ENCODE results near the gene PDXK. TPM values are rescaled to one million over a fixed set of nuclear protein-coding genes. Genes with fewer than 3 reads are reported as not detected.

PDXK gene
- total and polyA plus RNA-seq, 5 experiments from 2014 or later: 27.1 to 60.6 (median 36.0) TPM

DNA sequence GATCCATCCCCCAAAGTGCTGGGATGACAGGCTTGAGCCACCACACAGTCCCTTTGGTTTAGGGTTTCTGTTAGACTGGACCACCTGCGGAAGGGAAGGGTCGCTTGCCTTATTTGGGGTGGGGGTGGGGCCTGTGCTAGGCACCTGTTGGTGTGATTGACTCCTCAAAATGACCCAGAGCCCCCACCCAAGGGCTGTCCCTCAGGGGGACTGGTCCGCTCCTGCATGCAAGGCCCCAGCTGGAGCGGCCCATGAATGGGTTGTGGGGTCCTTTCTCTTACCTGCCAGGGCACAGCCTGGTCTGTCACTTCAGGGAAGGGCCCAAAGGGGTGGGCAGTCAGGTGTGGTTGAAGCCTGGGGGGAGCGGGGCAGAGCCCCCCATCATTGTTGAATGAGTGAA lies 59.0 kb downstream of the PDXK start:
- POLR2A ChIA-PET: interaction anchor here (0.6 to 1.6 kb wide), 3 partner anchors 11 to 1543 kb away, joined by 3 to 8 read pairs (median 5); partner anchors contain the start of gene RRP1
- peak overlapping the region in 6 of 10 donors; percentile 9 to 88 (median 79) for H3K27ac Mint-ChIP-seq
- peak overlapping the region in 7 of 10 donors; percentile 64 to 89 (median 84) for H3K4me3 Mint-ChIP-seq
- DNase-seq: no peak
- no peak for ATAC-seq
- H3K36me3 Mint-ChIP-seq: peaks cover 0 to 15% (median 6%) of the 10 kb centered on the region in 3 donors
- no peaks in the 10 kb centered on the region for H3K27me3 Mint-ChIP-seq
- no peaks in the 10 kb centered on the region for H3K9me3 Mint-ChIP-seq
- peaks cover 23 to 40% (median 38%) of the 10 kb centered on the region in 4 donors for H3K4me1 Mint-ChIP-seq

DNA sequence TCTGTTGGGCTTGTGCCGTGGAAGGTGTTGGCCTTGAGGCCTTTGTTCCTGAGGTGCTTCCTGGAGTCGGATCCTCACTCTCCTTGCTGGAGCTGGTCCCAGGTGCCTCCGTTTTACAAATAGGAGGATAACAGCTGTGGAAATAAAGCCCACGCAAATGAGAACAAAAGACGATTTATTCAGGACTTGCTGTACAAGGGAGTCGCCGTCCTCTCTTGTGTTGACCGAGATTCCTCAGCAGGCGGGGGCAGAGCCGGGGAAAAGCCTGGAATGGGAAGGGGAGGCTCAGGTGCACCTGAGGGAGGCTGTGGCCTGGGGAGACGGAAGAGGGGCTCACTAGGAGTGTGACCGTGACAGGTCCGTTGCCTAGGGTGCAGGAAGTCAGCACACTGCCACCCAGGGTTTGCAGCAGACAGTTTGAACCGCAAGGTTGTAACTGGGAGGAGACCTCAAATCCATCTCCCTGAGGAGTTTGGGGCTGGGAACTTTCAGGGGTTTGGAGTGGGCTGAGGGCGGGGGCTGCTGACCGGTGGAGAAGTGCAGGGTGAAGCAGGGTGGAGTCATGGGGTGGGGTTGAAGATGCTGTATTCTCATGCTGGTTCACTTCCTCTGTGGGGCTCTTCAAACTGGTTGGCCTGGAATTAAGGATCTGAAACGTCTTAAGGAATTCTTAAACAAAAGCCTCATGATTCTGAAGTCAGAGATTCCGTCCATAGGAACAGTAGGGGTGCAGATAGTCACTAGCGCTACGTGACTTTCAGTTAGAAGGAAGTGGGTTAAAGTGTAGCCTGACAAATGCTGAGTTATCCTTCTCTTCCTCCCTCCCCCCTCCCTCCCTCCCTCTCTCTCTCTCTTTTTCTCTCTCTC lies 59.8 kb downstream of the PDXK start:
- peaks cover 0 to 7% (median 2%) of the 10 kb centered on the region in 3 donors for H3K36me3 Mint-ChIP-seq
- H3K27me3 Mint-ChIP-seq: no peaks in the 10 kb centered on the region
- H3K4me3 Mint-ChIP-seq: peak overlapping the region; percentile 46 to 89 (median 70)
- no peak for ATAC-seq
- DNase-seq: no peak
- POLR2A ChIA-PET: interaction anchor here (1.6 kb wide), 1 partner anchor 10 kb away, joined by 8 read pairs; no protein-coding TSS in a partner anchor
- peak overlapping the region; percentile 44 to 88 (median 79) for H3K27ac Mint-ChIP-seq
- H3K9me3 Mint-ChIP-seq: no peaks in the 10 kb centered on the region
- peaks cover 20 to 46% (median 38%) of the 10 kb centered on the region in 4 donors for H3K4me1 Mint-ChIP-seq

DNA sequence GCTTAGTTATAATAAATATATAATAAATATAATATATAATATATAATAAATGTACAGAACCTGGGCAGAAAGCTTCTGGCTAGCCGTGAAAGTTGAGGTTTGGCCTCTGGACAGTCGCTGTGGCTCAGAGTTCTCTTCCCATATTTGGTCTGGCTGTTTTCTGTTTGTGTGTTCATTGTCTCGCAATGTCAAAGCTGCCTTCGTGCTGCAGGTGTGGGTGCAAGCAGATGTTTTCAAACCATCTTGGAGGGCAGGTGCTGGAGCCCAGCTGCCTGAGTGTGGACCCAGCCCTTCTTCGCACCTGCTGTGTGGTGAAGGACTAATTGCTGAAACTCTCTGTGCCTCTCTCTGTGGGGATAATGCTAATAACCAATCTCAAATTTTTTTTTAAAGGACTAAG lies 60.7 kb downstream of the PDXK start:
- DNase-seq (no peak), ATAC-seq (no peak)
- no peaks in the 10 kb centered on the region for H3K27me3 Mint-ChIP-seq
- POLR2A ChIA-PET: interaction anchor here (0.6 to 1.0 kb wide), 2 partner anchors 10 to 235 kb away, joined by 4 read pairs; partner anchors contain the start of gene RRP1
- peaks cover 17 to 41% (median 30%) of the 10 kb centered on the region in 4 donors for H3K4me1 Mint-ChIP-seq
- peak overlapping the region in 1 of 10 donors; percentile 76 for H3K27ac Mint-ChIP-seq
- peak overlapping the region in 2 of 10 donors; percentile 41 to 49 for H3K4me3 Mint-ChIP-seq
- H3K9me3 Mint-ChIP-seq: no peaks in the 10 kb centered on the region
- peaks cover 0 to 2% (median 0%) of the 10 kb centered on the region in 3 donors for H3K36me3 Mint-ChIP-seq

DNA sequence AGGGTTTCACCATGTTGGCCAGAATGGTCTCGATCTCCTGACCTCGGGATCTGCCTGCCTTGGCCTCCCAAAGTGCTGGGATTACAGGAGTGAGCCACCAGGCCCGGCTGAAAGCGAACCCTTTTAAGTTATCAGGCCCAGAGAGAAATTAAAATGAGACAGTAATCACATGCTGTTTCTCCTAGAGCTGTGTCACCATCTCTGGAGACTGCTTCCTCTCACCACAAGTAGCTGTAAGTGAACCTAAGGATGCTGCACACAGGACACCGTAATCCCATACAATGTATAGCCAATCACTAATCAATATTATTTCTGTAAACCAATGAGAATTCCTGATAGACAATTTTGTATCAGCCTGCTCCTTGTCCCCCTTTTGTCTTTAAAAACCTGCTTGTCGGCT lies 62.9 kb downstream of the PDXK start:
- ATAC-seq (no peak), DNase-seq (no peak)
- no peaks in the 10 kb centered on the region for H3K9me3 Mint-ChIP-seq
- POLR2A ChIA-PET: interaction anchor here (0.6 kb wide), 1 partner anchor 21 kb away, joined by 3 read pairs; no protein-coding TSS in a partner anchor
- no peaks in the 10 kb centered on the region for H3K27me3 Mint-ChIP-seq
- H3K4me1 Mint-ChIP-seq: peaks cover 12 to 28% (median 19%) of the 10 kb centered on the region in 4 donors
- no peak overlapping the region for H3K4me3 Mint-ChIP-seq
- no peaks in the 10 kb centered on the region for H3K36me3 Mint-ChIP-seq
- H3K27ac Mint-ChIP-seq: peak overlapping the region in 1 of 10 donors; percentile 44

DNA sequence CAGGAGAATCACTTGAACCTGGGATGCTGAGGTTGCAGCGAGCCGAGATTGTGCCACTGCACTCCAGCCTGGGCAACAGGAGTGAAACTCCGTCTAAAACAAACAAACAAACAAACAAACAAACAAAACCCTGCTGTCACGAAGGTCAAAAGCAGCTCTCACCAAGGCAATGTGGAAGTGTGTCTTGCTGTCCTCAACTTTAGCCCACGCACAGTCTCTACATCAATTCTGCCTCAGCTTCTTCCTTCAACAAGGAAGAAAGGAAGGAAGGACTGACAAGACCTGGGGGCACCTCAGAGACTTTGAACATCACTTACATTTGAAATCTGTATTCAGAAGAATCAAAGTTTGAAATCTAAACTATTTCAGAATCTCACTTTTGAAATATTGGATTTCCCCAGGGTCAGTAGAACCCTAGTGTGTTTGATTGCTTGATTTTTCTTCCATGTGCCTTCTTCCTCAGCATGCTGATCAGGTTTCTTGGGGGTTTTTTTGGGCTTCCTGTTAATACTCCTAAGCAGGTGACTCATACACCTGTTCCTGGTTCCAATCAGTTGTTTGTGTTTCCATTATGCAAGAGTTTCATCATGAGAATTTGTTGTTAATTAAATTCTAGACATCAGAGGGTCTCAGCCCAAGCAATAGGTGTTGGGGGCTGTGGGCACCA lies 63.6 kb downstream of the PDXK start:
- ATAC-seq: no peak
- Mint-ChIP-seq H3K27me3 (no peaks in the 10 kb centered on the region), H3K27ac (peak overlapping the region in 2 of 10 donors; percentile 46 to 74), H3K4me3 (peak overlapping the region in 1 of 10 donors; percentile 34), H3K36me3 (no peaks in the 10 kb centered on the region), H3K9me3 (no peaks in the 10 kb centered on the region), H3K4me1 (peaks cover 11 to 24% (median 18%) of the 10 kb centered on the region in 4 donors)
- POLR2A ChIA-PET: interaction anchor here (1.0 kb wide), 1 partner anchor 139 kb away, joined by 4 read pairs; no protein-coding TSS in a partner anchor
- DNase-seq: no peak

DNA sequence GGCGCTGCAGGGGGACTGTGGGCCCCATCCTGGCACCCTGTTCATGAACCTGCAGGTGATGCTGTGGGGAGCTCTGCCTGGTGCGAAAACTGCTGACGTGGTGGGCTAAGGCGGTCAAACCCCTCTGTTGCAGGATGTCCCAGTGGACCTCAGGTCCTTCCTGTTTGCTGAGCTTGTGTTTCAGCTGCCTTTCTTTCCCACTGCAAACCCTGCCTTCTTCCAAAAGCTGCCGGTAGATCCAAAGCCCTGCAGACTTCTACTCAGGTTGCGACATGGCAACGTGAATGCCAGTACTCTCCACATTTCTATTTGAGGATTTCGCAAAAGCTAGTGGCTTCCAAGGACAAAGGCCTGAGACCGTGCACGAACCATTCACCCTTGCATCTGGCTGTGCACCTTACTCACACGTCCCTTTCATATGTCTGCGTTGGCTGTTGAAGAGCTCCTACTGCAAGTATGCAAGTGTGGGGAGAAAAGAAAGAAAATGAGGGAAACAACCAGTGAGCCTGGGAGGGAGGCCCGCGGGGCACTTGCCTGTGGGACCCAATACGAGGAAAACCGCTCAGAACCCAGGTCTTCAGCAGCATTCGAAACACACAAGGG lies 64.3 kb downstream of the PDXK start:
- Mint-ChIP-seq H3K9me3 (no peaks in the 10 kb centered on the region), H3K27me3 (no peaks in the 10 kb centered on the region), H3K4me1 (peaks cover 10 to 19% (median 16%) of the 10 kb centered on the region in 4 donors), H3K27ac (peak overlapping the region in 1 of 10 donors; percentile 46), H3K36me3 (no peaks in the 10 kb centered on the region), H3K4me3 (no peak overlapping the region)
- POLR2A ChIA-PET: interaction anchor here (1.0 kb wide), 1 partner anchor 138 kb away, joined by 4 read pairs; no protein-coding TSS in a partner anchor
- DNase-seq (no peak), ATAC-seq (no peak)

DNA sequence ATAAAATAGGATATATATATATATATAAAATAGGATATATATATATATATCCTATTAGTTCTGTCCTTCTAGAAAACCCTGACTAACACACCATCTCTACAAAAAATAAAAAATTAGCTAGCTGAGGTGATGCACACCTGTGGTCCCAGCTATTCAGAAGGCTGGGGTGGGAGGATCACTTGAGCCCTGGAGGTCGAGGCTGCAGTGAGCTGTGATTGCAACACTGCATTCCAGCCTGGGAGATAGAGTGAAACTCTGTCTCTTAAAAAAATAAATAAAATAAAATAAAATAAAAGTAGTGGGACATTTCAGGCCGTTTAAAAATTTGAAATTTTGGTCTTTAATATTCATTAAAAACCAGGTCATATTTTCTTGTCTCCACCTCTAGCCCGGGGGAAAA lies 66.2 kb downstream of the PDXK start:
- no peaks in the 10 kb centered on the region for H3K27me3 Mint-ChIP-seq
- no peak for ATAC-seq
- no peak for DNase-seq
- H3K4me1 Mint-ChIP-seq: peaks cover 3 to 10% (median 6%) of the 10 kb centered on the region in 4 donors
- no peaks in the 10 kb centered on the region for H3K36me3 Mint-ChIP-seq
- no peaks in the 10 kb centered on the region for H3K9me3 Mint-ChIP-seq
- POLR2A ChIA-PET: interaction anchor here (0.7 kb wide), 1 partner anchor 36 kb away, joined by 3 read pairs; no protein-coding TSS in a partner anchor
- no peak overlapping the region for H3K27ac Mint-ChIP-seq
- no peak overlapping the region for H3K4me3 Mint-ChIP-seq

DNA sequence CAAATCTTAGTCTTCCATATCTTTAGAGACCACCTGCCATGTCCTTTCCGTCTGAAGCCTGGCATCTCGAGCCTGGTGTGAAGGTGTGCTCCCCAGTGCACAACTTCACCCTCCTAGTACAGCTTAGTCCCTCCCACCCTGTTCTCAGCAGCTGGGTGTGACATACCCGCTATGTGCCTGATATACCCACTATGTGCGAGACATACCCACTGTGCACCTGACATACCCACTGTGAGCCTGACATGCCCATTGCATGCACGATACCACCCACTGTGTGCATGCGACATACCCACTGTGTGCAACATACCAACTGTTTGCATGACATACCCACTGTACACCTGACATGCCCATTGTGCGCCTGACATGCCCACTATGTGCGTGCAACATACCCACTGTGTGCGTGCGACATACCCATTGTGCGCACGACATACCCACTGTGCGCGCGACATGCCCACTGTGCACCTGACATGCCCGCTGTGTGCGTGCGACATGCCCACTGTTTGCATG lies 67.4 kb downstream of the PDXK start:
- Mint-ChIP-seq H3K4me3 (peak overlapping the region in 4 of 10 donors; percentile 9 to 65 (median 36)), H3K4me1 (peaks cover 8 to 21% (median 17%) of the 10 kb centered on the region in 4 donors), H3K36me3 (peaks cover 0 to 2% (median 0%) of the 10 kb centered on the region in 3 donors), H3K9me3 (no peaks in the 10 kb centered on the region), H3K27me3 (no peaks in the 10 kb centered on the region), H3K27ac (peak overlapping the region in 4 of 10 donors; percentile 21 to 56 (median 26))
- POLR2A ChIA-PET: no interaction called here
- ATAC-seq: no peak
- no peak for DNase-seq

DNA sequence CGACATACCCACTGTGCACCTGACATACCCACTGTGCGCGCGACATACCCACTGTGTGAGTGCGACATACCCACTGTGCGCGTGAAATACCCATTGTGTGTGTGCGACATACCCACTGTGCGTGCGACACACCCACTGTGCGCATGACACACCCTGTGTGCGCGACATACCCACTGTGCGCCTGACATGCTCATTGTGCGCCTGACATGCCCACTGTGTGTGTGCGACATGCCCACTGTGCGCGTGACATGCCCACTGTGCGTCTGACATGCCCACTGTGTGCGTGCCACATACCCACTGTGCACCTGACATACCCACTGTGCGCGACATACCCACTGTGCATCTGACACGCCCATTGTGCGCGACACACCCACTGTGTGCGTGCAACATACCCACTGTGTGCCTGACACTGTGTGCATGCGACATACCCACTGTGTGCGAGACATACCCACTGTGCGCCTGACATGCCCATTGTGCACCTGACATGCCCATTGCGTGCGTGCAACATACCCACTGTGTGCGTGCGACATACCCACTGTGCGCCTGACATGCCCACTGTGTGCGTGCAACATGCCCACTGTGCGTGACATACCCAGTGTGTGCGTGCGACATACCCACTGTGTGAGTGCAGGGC lies 68.0 kb downstream of the PDXK start:
- H3K27me3 Mint-ChIP-seq: no peaks in the 10 kb centered on the region
- ATAC-seq: no peak
- peaks cover 0 to 5% (median 0%) of the 10 kb centered on the region in 3 donors for H3K36me3 Mint-ChIP-seq
- H3K9me3 Mint-ChIP-seq: no peaks in the 10 kb centered on the region
- peak overlapping the region in 1 of 10 donors; percentile 65 for H3K4me3 Mint-ChIP-seq
- no peak for DNase-seq
- peaks cover 8 to 25% (median 19%) of the 10 kb centered on the region in 4 donors for H3K4me1 Mint-ChIP-seq
- peak overlapping the region in 1 of 10 donors; percentile 4 for H3K27ac Mint-ChIP-seq
- POLR2A ChIA-PET: no interaction called here

DNA sequence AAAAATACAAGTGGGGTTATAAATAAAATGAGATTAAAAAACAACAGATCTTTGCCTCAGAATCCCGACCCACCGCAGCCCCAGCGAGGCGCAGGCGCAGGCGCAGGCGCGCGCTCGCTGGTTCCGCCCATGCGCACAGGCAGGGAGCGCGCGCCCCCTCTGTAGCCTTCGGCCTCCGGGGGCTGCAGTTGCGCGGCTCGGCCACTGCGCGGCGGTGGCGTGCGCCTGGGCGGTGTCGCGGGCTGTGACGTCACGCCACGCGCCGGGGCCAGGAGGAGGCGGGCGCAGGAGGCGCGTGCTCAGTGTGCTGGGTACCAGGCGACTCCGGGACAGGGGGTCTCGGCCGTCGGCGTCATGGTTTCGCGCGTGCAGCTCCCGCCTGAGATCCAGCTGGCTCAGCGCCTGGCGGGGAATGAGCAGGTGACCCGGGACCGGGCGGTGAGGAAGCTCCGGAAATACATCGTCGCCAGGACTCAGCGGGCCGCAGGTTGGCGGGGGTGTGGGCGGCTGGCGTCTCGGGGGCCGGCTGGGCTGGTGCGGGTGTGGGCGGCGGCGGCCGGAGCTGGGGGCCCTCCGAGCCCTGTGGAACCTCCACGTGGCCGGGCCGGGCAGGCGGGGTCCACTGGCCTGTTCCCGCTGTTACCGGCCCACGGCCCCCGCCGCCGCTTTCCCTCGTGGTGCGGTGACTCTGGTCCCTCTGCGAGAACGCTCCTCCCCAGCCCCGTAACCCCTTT lies 70.5 kb downstream of the PDXK start, which contains the start of gene RRP1:
Gene RRP1 (plus strand): TSS at position 302 of the 734 bp plus-strand sequence. CDS start 53 bp downstream, at position 355.
- Mint-ChIP-seq H3K27ac (peak within 1 kb of the TSS; percentile 77 to 95 (median 92)), H3K9me3 (no peaks in the 10 kb centered on the region), H3K4me1 (peaks cover 10 to 28% (median 21%) of the 10 kb centered on the region in 4 donors), H3K36me3 (peaks cover 0 to 28% (median 10%) of the 10 kb centered on the region in 3 donors), H3K27me3 (no peaks in the 10 kb centered on the region), H3K4me3 (peak within 1 kb of the TSS; percentile 89 to 94 (median 92))
- POLR2A ChIA-PET: interaction anchor here (0.6 to 1.5 kb wide), 8 partner anchors 9 to 223 kb away, joined by 3 to 8 read pairs (median 3); partner anchors contain the start of gene TRAPPC10
- DNase-seq (peak; percentile 88 to 99 (median 96)), ATAC-seq (peak; percentile 89 to 90)

All from naive thymus-derived CD8-positive, alpha-beta T cell (primary cell).